Astrocyte (in vitro differentiated cells and primary cell): ENCODE data around the gene ADH5. TPM values are rescaled to one million over a fixed set of nuclear protein-coding genes. Genes with fewer than 3 reads are reported as not detected.
A peak's percentile ranks its signal among the peaks of the same experiment; 100 is the strongest.
"Not testable (repeated sequence)": the region's sequence is repeated elsewhere in the genome, so short reads cannot be mapped to it uniquely, and the experiment has no call there.

Experiments
- DNase-seq: peaks from one replicate; pipeline ENCODE4 v3.0.0-alpha.2; 2010; ENCODE audit warnings: low read depth
- FAIRE-seq: peaks from 2 replicates; lab custom pipeline; 2011; peaks lifted over from hg19 to GRCh38; lab: Jason Lieb, UNC
- H2AFZ ChIP-seq: 2 replicates; pipeline ENCODE4 v1.6.0; 2012; ENCODE audit warnings: low read depth, low read length, inconsistent platforms
- H3K27ac ChIP-seq: 2 replicates; pipeline ENCODE4 v1.5.1; 2011; ENCODE audit warnings: low read depth, low read length, inconsistent platforms
- H3K27me3 ChIP-seq: 2 replicates; pipeline ENCODE4 v1.6.0; 2011; ENCODE audit warnings: low read length, inconsistent platforms; ENCODE audit not compliant: insufficient read depth
- H3K36me3 ChIP-seq: 2 replicates; pipeline ENCODE4 v1.5.1; 2011; ENCODE audit warnings: low read length, inconsistent platforms; ENCODE audit not compliant: insufficient read depth
- H3K4me1 ChIP-seq: 2 replicates; pipeline ENCODE4 v1.5.1; 2011; ENCODE audit warnings: low read length, inconsistent platforms; ENCODE audit not compliant: insufficient read depth
- H3K4me2 ChIP-seq: 2 replicates; pipeline ENCODE4 v1.6.0; 2012; ENCODE audit warnings: low read length, inconsistent platforms
- H3K4me3 ChIP-seq: 2 replicates; pipeline ENCODE4 v1.5.1; 2011; ENCODE audit warnings: low read depth, mild to moderate bottlenecking, low read length, inconsistent platforms; ENCODE audit not compliant: insufficient read depth
- H3K79me2 ChIP-seq: 2 replicates; pipeline ENCODE4 v1.6.0; 2012; ENCODE audit warnings: mild to moderate bottlenecking, low read length, inconsistent platforms; ENCODE audit not compliant: insufficient read depth
- H3K9ac ChIP-seq: 2 replicates; pipeline ENCODE4 v1.6.0; 2012; ENCODE audit warnings: mild to moderate bottlenecking, low read length, inconsistent platforms
- H3K9me3 ChIP-seq: 2 replicates; pipeline ENCODE4 v1.5.1; 2012; ENCODE audit warnings: low read depth, mild to moderate bottlenecking, low read length, inconsistent platforms; ENCODE audit not compliant: insufficient read depth
- H4K20me1 ChIP-seq: 2 replicates; pipeline ENCODE4 v1.6.0; 2012; ENCODE audit warnings: low read length, inconsistent platforms; ENCODE audit not compliant: insufficient read depth
- H3K27ac Mint-ChIP-seq: one replicate; pipeline ENCODE4 v1.8.0; 2021; ENCODE audit warnings: mild to moderate bottlenecking, mixed read lengths; ENCODE audit not compliant: unreplicated experiment
- H3K27me3 Mint-ChIP-seq: one replicate; pipeline ENCODE4 v1.8.0; 2021; ENCODE audit warnings: low read depth, mixed read lengths; ENCODE audit not compliant: unreplicated experiment
- H3K36me3 Mint-ChIP-seq: one replicate; pipeline ENCODE4 v1.8.0; 2021; ENCODE audit warnings: low read depth, mixed read lengths; ENCODE audit not compliant: unreplicated experiment
- H3K4me1 Mint-ChIP-seq: one replicate; pipeline ENCODE4 v1.8.0; 2021; ENCODE audit warnings: low read depth, mixed read lengths; ENCODE audit not compliant: unreplicated experiment
- H3K4me3 Mint-ChIP-seq: one replicate; pipeline ENCODE4 v1.8.0; 2021; ENCODE audit warnings: mild to moderate bottlenecking, moderate library complexity, mixed read lengths; ENCODE audit not compliant: unreplicated experiment
- H3K9me3 Mint-ChIP-seq: one replicate; pipeline ENCODE4 v1.8.0; 2021; ENCODE audit warnings: mild to moderate bottlenecking, mixed read lengths; ENCODE audit not compliant: unreplicated experiment
- CTCF ChIP-seq: IDR thresholded peaks from 2 replicates; pipeline ENCODE4 v1.5.1; 2011; ENCODE audit warnings: low read depth, mild to moderate bottlenecking, inconsistent platforms, low read length, moderate library complexity; ENCODE audit not compliant: insufficient read depth
- EZH2 ChIP-seq: IDR thresholded peaks from 2 replicates; pipeline ENCODE4 v1.6.1; 2012; ENCODE audit warnings: mild to moderate bottlenecking, low read length, inconsistent platforms; ENCODE audit not compliant: insufficient read depth
- total RNA-seq: library from RNA; stranded (reverse); gene quantifications from 2 replicates; pipeline ENCODE4 v1.2.1, GENCODE V29; 2021

The ADH5 gene
- total RNA-seq, 1 donor from 2014 or later, result 210 TPM

GRCh38 chr4:99117876-99118693, 29.5 kb upstream of the ADH5 start:
- no peak for DNase-seq
- H3K4me3 ChIP-seq, result no peak overlapping the region
- no peaks in the 10 kb centered on the region for H3K9me3 ChIP-seq
- H3K27ac ChIP-seq, result no peak overlapping the region
- no peaks in the 10 kb centered on the region for H3K79me2 ChIP-seq
- Mint-ChIP-seq H3K36me3 (peaks cover 6% of the 10 kb centered on the region), H3K9me3 (peaks cover 4% of the 10 kb centered on the region), H3K27me3 (no peaks in the 10 kb centered on the region), H3K4me1 (no peaks in the 10 kb centered on the region), H3K4me3 (no peak overlapping the region), H3K27ac (no peak overlapping the region)
- TF ChIP-seq EZH2, result no peak
- peak; percentile 10 for TF ChIP-seq CTCF
- H3K9ac ChIP-seq, result no peak overlapping the region
- H3K4me2 ChIP-seq, result no peak overlapping the region
- no peaks in the 10 kb centered on the region for H3K36me3 ChIP-seq
- no peaks in the 10 kb centered on the region for H3K27me3 ChIP-seq
- FAIRE-seq, result no peak
- H2AFZ ChIP-seq, result no peak overlapping the region
- no peaks in the 10 kb centered on the region for H3K4me1 ChIP-seq
- no peaks in the 10 kb centered on the region for H4K20me1 ChIP-seq

GRCh38 chr4:99117122-99117841, 28.7 kb upstream of the ADH5 start:
- not testable (repeated sequence) for H3K4me3 ChIP-seq, H3K9me3 ChIP-seq, H3K27ac Mint-ChIP-seq, H3K27ac ChIP-seq, FAIRE-seq, H3K9me3 Mint-ChIP-seq, H2AFZ ChIP-seq, H3K4me1 Mint-ChIP-seq, H3K4me2 ChIP-seq, H4K20me1 ChIP-seq, H3K9ac ChIP-seq, H3K27me3 ChIP-seq, H3K4me1 ChIP-seq, H3K4me3 Mint-ChIP-seq, DNase-seq, H3K36me3 ChIP-seq, H3K79me2 ChIP-seq, H3K27me3 Mint-ChIP-seq, H3K36me3 Mint-ChIP-seq

- FAIRE-seq, H3K4me3 Mint-ChIP-seq, H3K27ac Mint-ChIP-seq, H3K9ac ChIP-seq, H3K4me3 ChIP-seq, H3K4me2 ChIP-seq, H4K20me1 ChIP-seq, H3K4me1 ChIP-seq, DNase-seq, H3K9me3 Mint-ChIP-seq, H3K4me1 Mint-ChIP-seq, H3K36me3 ChIP-seq, H3K27me3 ChIP-seq, H3K27ac ChIP-seq, H3K79me2 ChIP-seq, H2AFZ ChIP-seq, H3K36me3 Mint-ChIP-seq, H3K9me3 ChIP-seq, H3K27me3 Mint-ChIP-seq: not testable (repeated sequence)
Observed at GRCh38 chr4:99109286-99109685, 20.7 kb upstream of the ADH5 start.
